ENCODE data around the gene MTFP1.
A peak's percentile ranks its signal among the peaks of the same experiment; 100 is the strongest.
"Not testable (repeated sequence)": the region's sequence is repeated elsewhere in the genome, so short reads cannot be mapped to it uniquely, and the experiment has no call there.

The MTFP1 gene

DNA sequence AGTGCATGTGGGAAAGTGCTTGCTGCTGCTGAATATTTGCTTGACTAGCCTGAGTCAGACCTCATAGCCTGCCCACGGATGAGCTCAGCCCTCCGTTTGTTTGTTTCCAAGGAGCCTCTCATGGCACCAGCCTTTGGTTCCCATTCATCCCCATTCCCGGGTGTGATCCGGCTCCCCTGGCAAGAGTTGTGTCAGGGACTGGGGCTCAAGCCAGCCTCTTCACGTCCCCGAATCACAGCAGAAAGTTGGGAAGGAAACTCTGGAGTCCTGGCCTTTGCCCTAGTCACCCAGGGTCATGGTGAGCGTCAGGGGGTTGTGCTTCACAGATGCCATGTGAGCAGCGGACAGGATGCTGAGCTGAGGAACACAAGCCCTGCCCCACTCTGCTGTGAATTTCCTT lies 32.4 kb downstream of the MTFP1 start:
- DNase-seq = no peak

DNA sequence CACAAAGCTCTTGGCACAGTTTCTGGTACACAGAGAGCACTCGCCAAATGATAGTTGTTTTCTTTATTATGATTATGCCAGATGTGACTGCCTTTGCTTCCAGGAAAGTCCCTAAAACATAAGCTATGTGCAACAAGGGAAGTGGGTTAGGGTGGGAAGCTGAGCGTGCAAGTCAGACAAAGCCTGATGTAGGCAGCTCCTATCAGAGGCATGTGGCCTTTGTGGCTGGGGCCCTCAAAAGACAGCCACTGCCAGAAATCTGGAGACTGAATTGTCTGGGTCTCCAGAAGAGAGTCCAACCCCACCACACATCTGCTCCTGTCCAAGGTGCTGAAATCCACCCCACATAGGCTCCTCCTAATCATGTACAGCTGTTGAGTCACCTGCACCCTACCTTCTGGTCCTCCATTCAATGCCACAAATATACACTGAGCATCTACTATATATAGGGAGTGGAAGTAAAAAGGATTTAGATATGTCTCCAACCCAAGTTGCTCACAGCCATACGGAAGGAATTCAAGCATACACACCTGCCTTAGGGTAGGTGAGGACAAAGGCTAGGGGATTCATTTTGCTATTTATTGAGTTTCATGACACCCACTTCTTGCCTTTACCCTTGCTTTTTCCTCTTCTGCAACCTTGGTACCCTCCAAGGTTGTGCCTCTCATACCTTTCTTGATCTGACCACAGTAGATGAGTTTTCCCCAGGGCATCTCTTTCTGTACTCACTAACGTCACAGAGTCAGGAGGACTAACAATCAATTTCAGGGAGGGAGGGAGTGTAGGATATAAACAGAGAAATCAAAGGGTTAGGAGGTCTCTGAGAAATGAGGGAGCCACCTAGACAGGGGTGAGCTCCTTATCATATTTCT lies 33.8 kb downstream of the MTFP1 start:
- no peak for DNase-seq

DNA sequence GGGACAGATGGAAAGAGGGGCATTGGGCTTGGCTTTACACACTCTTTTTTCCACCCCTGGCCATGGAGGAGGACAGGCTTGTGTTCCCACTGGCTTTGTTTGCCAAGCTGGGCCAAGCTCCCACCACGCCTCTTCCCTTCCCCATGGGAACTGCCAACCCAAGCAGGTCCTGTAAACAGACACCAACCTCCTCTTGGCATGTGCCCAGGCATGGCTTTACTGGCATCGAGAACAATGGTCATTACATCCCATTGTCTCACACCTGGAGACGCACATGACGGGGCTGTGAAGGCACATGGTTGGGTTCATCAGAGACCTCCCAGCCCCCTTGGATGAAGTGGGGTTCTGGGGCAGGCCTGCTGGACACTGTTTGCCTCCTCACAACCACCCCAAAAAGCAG lies 34.6 kb downstream of the MTFP1 start:
- peak; percentile 52 for DNase-seq

DNA sequence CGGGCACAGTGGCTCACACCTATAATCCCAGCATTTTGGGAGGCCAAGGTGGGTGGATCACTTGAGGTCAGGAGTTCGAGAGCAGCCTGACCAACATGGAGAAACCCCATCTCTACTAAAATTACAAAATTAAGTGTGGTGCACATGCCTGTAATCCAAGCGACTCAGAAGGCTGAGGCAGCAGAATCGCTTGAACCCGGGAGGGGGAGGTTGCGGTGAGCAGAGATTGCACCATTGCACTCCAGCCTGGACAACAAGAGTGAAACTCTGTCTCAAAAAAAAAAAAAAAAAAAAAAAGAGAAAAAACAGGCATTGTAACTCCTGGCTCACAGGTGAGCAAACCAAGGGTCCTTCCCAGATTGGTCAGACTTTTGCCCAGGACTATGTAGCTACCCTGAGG lies 35.0 kb downstream of the MTFP1 start:
- not testable (repeated sequence) for DNase-seq

DNA sequence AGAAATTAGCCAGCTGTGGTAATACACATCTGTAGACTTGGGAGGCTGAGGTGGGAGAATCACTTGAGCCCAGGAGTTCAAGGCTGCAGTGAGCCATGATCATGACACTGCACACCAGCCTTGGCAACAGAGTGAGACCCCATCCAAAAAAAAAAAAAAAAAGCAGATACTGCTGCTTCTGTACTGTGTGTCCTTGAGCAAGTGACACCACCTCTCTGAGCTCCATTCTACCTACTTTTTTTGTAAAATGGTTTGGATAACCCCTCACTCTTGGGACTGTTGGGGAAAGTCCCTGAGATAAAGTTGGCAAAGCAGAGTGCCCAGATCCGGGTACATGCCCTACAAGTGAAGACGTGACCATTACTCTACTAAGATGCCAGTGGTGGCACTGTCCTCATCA lies 43.6 kb downstream of the MTFP1 start:
- no peak for DNase-seq

DNA sequence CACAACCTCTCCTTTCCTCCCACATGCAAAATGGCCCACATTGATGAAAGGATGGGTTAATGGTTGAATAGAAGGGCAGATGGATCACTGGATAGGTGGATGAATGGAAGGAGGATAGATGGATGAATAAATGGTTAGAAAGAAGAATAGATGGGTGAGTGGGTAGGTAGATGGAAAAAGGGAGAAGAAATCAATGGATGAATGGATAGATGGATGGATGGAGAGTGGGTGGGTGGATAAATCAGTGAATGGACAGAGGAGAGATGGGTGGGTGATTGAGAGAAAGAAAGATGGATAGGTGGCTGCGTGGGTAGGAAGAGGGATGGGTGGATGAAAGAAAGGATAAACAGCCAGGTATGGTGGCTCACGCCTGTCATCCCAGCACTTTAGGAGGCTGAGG lies 45.1 kb downstream of the MTFP1 start:
- no peak for DNase-seq

DNA sequence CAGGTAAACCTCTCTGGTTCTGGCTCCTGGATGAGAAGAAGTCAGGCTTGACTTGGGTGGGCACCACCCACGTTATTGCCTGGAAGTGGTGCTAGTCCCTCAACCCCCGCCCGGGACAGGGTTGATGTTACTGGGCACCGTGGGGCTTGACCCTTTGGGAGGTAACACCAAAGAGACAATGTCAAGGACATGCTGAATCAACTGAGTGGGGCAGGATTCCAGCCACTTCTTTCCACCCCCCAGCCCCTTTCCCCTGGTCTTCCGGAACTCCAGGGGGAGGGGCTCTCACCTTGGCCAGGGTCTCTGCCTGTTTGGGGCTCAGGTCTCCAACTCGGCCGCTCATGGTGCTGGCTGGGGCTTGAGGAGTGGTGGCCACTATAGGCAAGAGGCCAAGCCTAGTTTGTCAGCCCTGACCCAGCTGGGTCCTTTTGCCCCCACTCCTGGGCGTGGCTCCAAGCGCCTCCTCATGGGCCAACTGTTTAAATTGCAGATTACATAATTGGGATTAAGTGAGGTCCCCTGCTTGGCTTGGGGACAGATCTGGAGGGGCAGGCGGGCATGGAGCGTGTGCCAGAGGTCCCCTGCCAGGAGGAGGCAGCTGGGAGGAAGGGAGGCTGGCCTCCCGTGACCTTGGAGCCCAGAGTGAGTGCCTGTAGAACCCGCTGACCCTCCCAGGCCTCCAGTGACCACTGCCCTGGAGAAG lies 46.2 kb downstream of the MTFP1 start, which contains the start of gene SEC14L3:
SEC14L3 (minus strand) TSS at position 402 of the 703 bp plus-strand sequence; CDS start at position 343, 59 bp downstream.
- no peak for DNase-seq

DNA sequence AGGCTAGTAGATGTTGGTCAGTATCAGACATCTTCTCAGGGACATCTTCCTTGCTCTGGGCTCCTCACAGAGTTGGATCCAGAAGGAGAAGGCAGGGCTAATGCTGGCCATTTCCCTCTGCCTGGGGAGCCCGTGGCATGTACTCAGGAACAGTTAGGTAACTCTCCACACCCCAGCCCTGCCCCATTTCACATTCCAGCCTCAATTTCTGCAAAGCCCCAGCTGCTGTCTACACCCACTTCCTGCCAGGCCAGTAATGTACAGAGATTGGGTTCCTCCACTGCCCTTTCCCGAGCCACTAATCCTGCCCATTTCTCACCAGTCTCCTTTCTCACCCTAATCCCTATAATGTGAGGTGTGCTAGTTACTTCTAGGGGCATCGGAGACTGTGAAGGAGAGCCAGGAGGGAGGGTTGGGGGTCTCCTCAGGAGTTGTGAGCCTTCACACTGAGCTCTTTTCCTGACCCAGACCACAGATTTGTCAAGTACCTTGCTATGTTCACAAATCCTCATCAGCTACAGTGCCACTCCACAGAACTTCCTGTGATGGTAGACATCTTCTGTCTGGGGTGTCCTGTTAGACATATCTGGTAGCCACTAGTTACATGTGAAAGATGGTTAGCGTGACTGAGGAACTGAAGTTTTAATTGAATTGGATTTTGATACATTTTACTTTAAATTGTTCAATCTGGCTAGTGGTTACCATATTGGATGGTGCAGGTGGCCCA lies 47.6 kb downstream of the MTFP1 start:
- no peak for DNase-seq

DNA sequence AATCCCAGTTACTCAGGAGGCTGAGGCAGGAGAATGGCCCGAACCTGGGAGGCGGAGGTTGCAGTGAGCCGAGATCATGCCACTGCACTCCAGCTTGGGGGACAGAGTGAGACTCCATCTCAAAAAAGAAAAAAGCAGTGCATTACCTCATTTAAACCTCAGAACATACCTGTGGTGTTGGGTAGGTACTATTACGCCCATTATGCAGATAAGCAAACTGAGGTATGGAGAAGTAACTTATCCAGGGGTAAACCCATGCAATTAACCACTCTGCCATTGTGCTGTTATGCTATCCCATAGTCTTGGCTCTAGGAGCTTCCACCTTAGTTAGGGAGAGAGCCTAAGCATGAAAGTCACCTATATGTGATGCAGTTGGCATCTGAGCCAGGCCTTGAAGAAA lies 48.6 kb downstream of the MTFP1 start:
- DNase-seq = no peak

DNA sequence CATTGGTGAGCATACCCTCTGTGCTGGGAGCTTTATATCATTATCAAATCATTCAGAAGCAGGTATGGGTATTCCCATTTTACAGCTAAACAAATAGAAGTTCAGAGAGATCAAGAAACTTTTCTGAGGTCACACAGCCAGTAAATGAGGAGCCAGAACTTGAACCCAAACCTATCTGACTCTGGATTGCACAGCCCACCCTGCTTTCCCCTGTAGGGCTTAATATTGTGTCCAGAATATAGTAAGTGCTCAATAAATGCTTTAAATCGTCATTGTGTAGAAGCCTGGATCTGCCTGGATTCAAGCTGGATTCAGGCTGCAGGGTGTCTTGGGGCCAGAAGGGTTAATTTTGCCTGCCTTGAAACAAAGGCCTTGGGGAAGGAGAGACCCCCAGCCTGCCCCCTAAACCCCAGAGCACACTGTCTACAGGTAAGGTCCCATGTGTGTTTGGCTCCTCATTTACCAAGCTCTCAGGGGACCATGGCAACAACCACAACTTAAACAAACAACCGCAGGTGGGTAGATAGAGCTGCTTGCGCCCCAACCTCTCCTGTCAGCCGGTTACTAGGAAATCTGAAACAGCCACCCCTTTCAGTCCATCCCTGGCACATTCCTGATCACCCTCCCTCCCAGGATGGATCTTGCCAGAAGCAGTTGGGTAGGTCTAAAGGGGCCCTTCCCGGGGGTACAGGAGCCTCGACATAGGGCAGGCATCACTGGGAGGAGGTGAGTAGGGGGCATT lies 49.3 kb downstream of the MTFP1 start:
- DNase-seq = peak; percentile 34

All from NCI-H2107 (cell line).